HG03439 (cell line): ENCODE data around the gene RABL3.
"Not testable (repeated sequence)": the region's sequence is repeated elsewhere in the genome, so short reads cannot be mapped to it uniquely, and the experiment has no call there.

Experiments
- ATAC-seq: cut with Tn5 transposase; IDR thresholded peaks from one replicate; pipeline ENCODE4 v1.9.1; 2021; ENCODE audit warnings: mild to moderate bottlenecking, moderate library complexity; ENCODE audit not compliant: unreplicated experiment

Gene RABL3

DNA sequence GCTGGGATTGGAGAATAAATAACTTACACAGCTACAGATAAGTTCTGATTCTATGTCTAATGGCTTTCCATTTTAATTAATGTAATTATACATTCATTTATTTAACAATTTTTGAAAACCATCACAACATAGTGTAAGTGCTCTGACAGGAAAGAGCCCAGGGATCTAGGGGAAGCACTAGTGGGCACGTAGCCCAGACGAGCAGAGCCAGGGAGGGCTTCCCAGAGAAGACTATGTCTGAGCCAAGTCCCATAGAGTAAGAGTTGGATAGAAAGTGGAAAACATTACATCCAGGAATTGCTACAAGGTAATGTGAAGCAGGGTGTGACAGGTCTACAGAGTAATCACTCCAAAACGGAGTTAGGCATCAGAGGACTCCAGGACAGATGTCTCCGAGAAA lies 57.4 kb downstream of the RABL3 start:
- no peak for ATAC-seq

DNA sequence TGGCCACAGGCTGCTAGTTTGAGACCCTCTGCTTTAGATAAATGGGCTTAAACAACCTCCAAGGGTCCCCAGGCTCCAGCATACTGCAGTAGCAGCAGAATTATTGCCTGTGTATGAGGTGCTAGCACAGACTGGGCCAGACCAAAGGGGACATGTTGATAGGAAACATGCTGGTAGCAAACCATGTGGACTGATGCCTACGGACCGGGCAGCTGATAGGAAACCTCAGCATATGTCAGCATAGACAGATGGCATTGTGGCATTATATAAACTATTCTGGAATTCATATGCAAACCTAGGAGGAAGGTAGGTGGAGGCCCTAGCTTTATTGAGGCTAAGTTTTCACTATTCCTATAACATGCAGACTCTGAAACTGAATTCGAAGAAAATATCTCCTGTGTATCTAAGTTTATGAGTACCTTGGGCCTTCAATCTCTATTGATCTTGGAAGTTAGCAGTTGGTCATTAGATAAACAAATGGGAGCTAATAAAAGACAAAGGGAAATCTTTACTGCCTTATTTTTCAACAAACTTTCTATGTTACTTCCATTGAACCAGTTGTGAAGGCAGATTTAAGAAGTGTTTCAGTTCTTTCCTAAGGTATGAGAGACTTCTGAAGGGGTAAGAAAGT lies 58.5 kb downstream of the RABL3 start:
- no peak for ATAC-seq

DNA sequence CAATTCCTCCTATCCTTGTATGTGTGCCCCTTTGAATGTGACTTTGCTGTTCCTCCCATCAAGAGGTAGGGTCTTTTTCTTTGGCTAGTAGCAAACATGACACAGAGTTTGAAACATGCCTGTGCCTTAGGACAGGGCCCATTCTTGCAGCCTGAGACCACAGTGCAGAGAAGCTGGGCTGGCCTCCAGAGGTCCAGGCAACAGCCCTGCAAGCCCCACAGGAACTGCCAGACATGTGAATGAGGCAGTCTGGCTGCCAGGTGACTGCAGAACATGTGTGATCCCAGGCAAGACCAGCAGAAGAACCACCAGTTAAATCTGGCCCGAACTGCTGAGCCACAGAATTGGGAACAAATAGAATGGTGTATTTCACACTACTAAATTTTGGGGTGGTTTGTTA lies 59.1 kb downstream of the RABL3 start:
- no peak for ATAC-seq

DNA sequence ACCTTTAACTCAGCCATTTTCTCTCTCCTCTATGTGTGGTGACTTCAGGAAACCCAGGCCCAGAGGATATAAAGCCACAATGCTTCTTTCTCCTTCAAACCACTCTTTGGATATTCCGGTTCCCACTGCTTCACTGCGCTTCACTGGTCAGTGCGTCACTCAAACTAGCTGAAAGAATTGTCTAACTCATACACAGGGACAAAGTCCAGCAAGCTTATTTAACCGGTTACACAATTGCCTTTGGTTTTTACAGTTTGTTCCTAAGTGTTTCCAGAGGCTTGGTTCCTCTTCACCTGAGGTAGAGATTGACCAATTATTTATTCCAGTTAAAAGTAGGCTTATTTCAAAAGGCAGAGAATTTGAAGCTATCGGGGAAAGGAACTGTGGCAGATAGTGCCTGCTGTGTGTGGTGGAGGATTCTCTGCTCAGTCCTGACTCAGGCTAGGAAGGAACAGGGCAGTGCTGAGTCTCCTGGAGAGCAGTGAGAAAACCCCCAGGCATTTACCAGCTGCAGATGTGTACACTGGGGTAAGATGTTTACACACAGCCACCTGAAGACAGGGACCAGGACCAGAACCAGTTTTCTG lies 60.1 kb downstream of the RABL3 start, which contains the start of gene HGD:
Gene HGD, minus strand, starts transcription at position 145 of the 587 bp plus-strand sequence. Its CDS starts 128 bp downstream, at position 17.
- no peak for ATAC-seq

DNA sequence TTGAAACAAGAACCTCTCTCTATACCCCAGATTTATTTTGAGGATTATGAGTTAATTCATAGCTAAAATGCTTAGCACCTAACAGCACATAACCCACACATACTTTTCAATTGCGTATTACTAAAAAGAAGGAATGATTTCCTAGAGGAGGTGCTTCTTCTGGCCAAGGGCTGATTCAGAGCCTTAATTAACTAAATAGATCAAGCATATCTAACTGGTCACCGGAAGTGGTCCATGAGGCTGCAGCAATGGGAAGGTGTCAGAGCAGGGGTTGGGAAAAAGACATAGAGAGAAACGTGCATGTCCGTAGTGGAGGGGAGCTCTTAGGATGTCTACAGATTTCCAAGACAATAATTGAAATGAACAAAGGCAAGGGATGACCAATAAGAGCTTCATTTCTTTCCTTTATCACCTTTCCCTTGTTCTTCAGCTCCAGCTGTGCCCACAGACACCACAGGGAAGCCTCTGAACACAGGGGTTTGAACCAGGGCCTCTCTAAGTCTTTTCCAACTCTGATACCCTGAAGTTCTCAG lies 60.7 kb downstream of the RABL3 start:
- no peak for ATAC-seq

DNA sequence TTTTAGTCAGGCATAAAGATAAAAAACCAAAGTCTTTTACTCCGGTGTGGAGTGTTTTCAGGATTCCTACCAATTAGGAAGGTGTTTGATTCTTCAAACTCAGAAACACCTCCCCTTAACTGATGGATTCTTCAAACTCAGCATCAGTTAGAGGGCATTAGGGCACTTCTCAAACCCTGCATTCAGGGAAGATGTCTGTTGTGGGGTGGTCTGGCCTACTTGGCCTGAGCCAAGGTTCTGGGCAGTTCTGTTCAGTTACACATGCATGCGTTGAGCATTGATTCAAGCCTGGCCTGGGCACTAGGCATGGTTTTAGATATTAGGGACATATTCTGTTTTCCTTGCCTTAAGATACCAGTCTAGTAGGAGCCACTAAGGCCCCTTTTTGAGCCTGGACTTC lies 61.3 kb downstream of the RABL3 start:
- ATAC-seq: no peak

DNA sequence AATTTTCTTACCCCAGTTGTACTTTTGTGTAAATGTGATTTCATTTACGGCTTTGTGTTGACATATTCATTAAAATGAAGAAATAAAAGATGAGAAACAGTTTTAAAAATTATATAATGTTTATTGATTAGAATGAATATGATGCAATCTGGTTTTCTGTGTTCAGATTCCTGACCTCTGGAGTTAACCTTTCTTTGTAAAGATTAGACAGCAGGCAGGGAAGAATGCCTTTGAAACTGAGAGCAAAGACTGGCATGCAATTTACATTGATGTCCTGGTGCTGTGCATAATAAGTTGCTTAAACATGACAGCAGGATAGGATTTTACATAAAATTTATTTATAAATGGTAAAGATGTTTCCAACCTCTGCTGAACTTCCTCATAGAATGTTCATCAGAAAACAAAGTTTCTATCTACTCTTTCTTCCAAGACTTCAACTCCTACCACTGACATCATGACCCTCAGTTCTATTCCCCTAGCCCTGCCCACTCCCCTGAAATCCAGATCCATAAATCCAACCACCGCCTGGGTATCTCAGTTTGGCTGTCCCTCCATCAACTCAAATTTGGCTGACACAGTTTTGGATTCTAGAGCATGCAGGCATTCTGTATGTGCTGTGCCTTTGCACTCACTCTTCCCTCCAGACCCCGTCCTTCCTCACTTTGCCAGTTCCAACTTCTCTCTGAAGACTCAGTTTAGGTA lies 62.0 kb downstream of the RABL3 start:
- no peak for ATAC-seq

DNA sequence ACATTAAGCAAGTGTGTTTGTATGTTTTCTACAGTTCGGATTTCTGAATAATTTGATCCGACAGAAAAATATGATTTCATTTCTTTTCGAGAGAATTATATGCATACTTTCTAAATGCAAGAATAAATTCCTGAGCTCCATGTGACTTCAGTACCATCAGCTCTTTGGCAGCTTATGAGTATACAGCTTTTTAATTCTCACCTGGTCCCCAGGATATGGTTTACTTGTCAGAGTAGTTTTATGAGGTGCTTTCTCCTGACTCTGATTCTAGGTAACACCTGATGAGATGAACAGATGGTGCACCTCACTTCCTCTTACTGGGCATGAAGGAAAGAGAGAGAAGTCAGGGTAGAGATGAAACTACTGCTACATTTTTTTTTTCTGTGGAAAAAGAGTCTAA lies 63.3 kb downstream of the RABL3 start:
- ATAC-seq: no peak

DNA sequence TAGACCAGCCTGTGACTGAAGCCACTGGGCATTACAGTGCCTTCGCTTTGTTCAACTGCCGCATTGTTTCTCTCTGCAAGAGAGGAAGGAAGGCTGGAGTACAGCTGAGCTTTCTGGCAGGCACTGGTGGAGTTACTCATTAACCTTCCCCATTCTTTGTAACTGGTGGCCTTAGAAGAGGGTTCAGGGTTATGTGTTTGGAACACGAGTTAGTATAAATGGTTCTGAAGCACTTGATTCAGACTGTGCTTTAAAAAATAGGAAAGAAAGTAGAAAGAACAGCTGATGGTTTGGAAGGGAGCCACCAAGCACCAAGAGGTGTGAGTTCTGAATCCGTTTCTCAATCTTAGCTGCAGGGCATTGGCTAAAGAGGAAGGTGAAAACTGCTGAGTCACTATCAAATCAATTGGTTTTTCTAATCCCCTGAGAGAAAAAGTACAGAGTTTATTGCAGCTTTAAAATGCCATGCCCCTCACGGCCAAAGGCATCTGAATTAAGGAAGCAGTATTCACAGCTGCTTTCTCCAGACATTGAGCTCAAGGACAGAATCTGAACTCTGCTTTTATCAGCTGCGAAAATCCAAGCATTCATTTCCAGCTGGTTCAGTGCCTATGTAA lies 63.9 kb downstream of the RABL3 start:
- no peak for ATAC-seq

DNA sequence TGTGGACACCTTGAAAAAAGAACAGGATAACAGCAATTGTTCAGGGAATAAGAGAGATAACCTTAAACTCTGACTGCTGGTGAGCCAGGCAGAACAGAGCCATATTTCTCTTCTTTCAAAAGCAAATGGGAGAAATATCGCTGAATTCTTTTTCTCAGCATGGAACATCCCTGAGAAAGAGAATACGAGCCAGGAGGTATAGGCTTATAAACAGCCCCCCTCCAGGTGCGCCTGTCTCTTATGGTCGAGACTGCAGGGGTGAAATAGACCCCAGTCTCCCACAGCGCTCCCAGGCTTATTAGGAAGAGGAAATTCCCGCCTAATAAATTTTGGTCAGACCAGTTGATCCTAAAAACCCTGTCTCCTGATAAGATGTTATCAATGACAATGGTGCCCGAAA lies 65.1 kb downstream of the RABL3 start:
- not testable (repeated sequence) for ATAC-seq

DNA sequence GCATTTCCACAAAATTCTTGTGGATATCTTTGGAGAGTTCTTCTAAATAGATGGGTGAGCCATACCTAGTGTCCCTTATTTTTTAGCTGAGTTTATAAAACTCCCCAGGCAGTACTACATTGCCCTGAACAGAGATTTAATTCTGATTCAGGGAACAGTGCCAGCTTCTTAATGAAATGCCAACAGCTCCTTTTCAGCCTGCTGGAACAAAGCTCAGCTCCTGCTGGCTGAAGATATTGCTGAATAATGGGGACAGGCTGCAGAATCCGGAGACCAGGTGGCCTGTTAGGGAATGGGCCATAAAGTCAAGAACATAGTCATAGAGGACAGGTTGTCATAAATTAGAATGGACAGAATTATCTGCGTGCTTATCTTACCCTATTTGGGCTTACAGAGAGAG lies 69.2 kb downstream of the RABL3 start:
- no peak for ATAC-seq

DNA sequence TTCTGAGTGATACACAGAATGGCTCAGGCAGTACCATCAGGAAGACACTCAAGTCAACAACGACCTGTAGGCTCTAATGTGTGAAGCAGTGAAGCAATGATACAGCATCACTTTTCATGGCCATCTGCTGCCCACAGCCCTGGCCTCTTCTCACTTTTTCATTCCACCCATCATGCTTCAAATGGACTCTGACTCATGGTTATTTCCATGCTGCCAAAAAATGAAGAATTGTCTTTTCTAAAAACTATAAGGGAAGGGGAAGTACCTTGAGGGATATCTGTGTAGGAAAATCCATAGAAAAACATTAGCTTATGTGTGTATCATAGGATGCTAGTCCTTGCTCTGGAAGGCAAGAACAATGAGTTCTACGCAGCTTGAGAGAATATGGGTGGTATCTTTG lies 71.7 kb downstream of the RABL3 start:
- no peak for ATAC-seq

DNA sequence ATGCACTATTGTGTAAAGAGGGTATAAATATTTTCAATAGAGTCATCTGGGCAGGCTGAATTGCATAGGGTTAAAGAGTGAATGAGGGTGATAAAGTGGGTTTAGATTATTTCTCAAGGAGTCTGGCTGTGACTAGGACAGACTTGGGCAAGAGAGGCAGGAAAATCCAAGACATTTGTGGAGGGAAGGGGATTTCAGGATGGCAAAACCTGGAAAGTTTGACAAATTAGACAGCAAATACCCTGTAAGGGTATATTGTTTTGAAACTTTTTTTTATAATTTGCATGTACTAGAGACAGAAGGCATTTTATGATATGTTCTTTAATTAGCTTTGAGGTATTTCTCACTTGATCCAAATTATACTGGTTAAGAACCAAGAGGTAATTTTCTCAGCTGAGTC lies 77.4 kb downstream of the RABL3 start:
- no peak for ATAC-seq

DNA sequence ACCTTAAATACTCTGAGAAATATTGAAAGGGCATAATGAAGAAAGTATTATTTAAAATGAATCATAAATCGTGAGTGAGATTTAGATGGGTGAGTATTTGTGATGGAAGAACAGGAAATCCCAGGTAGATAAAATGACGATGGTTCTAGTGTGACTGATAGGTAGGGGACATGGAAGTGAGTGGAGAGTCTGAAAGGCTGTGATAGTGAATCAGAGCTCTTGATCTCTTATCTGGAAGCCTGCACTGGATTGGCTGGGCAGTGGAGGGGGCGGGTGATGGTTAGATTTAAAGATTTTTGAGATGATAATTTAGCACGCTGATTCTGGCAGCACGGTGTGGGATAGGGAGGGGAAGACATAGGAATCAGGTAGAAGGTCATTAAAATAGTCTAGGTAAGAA lies 80.4 kb downstream of the RABL3 start:
- no peak for ATAC-seq

DNA sequence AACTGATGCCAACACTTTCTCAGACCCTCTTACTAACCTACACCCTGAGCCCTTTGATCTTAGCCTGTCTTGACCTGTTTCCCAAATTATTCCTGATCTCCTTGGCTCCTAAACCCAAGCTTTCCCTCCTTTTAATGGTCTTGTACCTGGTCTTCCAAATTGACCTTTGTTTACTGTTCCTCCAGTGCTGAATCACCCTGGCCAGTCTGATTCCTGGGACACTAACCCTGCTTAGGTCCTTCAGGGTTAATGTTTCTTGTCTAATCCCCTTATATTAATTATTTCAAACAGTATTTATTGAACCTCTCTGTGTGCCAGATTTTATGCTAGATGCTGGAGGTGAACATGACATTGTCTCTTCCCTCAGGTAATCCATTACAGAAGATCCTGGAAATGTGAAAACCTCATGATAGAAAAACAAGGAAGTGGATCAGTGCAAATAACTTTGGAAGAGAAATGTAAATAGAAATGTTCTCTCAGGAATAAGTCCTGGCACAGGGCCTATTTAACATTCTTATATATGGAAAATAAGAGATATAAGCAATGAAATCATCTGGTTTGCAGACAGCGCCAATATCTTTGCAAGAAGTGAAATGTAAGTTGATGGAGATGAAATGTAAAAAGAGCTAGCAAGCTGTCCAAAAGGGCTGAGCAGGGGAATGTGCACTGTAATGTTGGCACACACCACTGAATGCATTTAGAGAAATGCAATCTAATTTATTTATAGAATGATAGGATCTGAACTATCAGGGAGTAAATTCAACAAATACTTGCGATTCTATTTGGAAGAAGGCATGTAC lies 81.0 kb downstream of the RABL3 start:
- no peak for ATAC-seq

DNA sequence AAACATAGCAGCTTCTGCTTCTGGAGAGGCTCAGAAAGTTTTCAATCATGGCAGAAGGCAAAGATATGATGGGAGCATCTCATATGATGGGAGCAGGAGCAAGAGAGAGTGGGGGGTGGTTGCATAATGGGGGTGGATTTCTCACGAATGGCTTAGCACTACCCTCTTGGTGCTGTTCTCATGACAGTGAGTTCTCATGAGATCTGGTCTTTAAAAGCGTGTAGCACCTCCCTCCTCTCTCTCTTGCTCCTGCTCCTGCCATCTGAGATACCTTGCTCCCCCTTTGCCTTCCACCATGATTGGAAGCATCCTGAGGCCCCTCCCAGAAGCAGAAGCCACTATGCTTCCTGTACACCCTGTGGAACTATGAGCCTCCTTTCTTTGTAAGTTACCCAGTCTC lies 82.5 kb downstream of the RABL3 start:
- ATAC-seq: no peak

DNA sequence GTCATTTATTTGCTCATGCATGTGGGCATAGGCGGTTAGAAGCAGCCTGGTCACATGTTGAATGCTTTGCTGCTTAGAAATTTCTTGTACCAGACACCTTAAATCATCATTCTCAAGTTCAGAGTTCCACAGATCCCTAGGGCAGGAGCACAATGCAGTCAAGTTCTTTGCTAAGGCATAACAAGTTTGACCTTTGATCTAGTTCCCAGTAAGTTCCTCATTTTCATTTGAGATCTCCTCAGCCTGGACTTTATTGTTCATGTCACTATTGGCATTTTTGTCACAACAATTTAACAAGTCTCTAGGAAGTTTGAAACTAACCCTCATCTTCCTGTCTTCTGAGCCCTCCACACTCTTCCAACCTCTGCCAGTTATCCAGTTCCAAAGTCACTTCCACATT lies 83.0 kb downstream of the RABL3 start:
- no peak for ATAC-seq

DNA sequence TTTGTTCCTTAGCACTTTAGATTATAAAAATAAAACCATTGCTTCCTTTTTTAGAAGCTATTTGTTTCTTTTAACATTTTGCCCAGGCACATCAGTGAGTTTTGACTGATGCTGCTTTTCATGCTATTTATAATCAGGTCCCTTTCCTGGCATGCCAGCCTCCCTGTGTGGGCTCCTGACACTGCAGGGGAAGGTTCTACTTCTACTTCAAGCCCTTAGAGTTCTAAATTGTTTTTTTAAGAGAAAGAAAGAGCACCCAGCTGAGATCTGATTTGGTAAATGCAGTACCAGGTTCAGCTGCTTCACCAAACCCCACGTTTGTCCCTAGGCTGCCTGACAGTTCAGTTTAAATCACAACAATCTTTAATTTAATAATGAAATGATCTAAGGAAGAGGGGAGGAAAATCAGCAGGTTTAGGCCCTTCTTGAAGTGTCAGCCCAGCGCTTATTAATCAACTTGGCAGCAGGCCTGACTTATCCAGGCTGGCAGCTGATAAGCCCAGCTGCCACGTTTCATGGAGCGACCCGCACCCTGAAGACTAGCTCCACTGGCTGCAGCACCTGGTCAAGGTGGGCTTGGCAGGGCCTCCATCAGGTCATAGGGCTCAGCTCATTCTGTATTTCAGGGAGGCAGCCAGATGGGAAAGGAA lies 89.3 kb downstream of the RABL3 start:
- ATAC-seq: no peak

DNA sequence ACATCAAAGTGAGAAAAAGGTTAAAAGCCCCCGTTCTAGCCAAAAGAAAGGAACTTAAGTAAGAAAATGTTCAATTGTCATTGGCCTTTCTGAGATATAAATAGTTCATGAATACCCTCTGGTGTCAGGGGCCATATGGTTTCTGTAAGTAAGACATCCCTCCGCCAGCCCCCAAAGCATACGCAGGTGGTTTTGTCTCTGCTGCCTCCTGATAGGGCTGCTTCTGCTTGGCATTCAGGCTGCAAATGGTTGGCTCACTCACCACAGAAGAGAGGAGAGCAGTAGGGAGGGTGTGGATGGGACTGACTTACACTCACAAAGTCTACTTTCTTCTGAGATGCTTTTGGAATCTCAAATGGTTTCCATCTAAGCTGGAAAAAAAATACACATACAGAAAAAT lies 90.0 kb downstream of the RABL3 start:
- no peak for ATAC-seq

DNA sequence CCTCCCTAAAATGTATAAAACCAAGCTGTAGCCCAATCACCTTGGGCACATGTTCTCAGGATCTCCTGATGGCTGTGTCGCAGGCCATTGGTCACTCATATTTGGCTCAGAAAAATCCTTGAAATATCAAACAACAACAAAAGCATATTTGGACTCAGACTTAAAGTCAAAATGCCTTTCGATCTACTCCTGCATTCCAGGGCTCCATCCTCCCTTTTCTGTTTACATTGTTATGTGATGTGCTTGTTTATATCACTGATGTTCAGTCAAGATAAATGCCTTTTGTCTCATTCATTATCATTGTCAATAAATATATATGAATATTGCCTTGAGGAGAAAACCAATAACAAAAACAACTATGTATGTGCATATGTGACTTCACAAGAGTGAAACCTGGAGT lies 92.0 kb downstream of the RABL3 start:
- ATAC-seq: no peak
